T-helper 2 cell treated with Interferon-gamma antibody and Interleukin-4, amounts not matched to agents 5 μg/mL and 100 μg/mL, for 36 hours (primary cell): ENCODE data around the gene ZBTB48.
"Not testable (repeated sequence)": the region's sequence is repeated elsewhere in the genome, so short reads cannot be mapped to it uniquely, and the experiment has no call there.

Source experiments
- DNase-seq: peaks from one replicate; pipeline ENCODE4 v3.0.0; 2021; ENCODE audit warnings: low spot score
- H3K27ac Mint-ChIP-seq: one replicate; pipeline ENCODE4 v1.8.0; 2021; ENCODE audit warnings: mild to moderate bottlenecking, mixed read lengths
- H3K27me3 Mint-ChIP-seq: one replicate; pipeline ENCODE4 v1.8.0; 2021; ENCODE audit warnings: low read depth, mixed read lengths
- H3K36me3 Mint-ChIP-seq: one replicate; pipeline ENCODE4 v1.8.0; 2021; ENCODE audit warnings: low read depth, mixed read lengths
- H3K4me1 Mint-ChIP-seq: one replicate; pipeline ENCODE4 v1.8.0; 2021; ENCODE audit warnings: low read depth, mixed read lengths
- H3K4me3 Mint-ChIP-seq: one replicate; pipeline ENCODE4 v1.8.0; 2022; ENCODE audit warnings: mild to moderate bottlenecking, moderate library complexity, mixed read lengths
- H3K9me3 Mint-ChIP-seq: one replicate; pipeline ENCODE4 v1.8.0; 2021; ENCODE audit warnings: mixed read lengths

ZBTB48 gene

DNA sequence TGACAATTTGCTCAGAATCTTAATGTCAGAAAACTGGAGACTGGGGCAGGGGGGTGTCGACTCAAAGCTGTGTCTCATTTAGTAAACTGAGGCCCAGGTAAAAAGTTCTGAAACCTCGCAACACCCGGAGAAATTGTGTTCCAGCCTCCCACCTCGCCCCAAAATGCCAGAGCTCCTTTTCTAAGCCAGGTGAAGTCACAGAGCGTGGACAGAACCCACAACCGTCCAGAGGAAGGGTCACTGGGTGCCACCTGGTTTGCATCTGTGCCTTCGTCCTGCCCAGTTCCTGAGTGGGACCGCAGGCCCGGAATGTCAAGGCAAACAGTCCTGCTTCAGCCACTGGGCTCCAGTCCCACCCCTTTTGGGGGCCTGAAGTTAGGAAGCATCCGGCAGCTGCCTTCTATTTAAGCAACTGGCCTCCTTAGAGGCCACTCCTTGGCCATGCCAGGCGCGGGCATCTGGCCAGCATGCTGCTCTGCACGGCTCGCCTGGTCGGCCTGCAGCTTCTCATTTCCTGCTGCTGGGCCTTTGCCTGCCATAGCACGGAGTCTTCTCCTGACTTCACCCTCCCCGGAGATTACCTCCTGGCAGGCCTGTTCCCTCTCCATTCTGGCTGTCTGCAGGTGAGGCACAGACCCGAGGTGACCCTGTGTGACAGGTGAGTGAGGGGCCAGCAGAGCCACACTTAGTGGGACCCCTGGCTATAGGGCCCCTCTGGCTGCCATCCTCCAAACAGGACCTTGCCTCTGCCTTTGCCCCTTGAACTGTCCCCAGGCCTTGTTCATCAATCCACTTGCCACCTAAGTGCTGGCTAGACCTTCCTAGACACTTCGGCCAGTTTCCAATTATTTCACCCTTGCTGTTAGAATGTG, 24.7 kb upstream of the ZBTB48 start, which contains the start of gene TAS1R1:
Gene TAS1R1 (plus strand): TSS at position 401 of the 872 bp plus-strand sequence. CDS start 67 bp downstream, at position 468.
- no peak for DNase-seq
- peak within 1 kb of the TSS; percentile 73 for H3K4me3 Mint-ChIP-seq
- peaks cover 11% of the 10 kb centered on the region for H3K4me1 Mint-ChIP-seq
- H3K9me3 Mint-ChIP-seq = no peaks in the 10 kb centered on the region
- H3K27me3 Mint-ChIP-seq = no peaks in the 10 kb centered on the region
- H3K27ac Mint-ChIP-seq = peak within 1 kb of the TSS; percentile 3
- H3K36me3 Mint-ChIP-seq = peaks cover 6% of the 10 kb centered on the region

DNA sequence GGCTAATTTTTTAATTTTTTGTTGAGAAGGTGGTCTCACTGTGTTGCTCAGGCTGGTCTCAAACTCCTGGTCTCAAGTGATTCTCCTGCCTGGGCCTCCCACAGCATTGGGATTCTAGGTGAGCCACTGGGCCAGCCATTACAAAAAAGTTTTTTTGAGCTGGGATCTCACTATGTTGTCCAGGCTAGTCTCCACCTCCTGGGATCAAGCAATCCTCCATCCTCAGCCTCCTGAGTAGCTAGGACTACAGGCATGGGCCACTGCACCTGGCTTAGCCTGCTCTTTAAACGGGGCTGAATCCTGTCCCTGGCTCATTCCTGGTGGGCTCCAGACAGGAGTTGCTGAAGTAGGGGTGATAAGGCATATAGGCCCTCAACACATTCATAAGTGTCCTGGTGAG, 22.2 kb upstream of the ZBTB48 start:
- Mint-ChIP-seq H3K4me1 (peaks cover 6% of the 10 kb centered on the region), H3K27me3 (no peaks in the 10 kb centered on the region), H3K9me3 (no peaks in the 10 kb centered on the region), H3K27ac (no peak overlapping the region), H3K36me3 (peaks cover 2% of the 10 kb centered on the region), H3K4me3 (no peak overlapping the region)
- no peak for DNase-seq

DNA sequence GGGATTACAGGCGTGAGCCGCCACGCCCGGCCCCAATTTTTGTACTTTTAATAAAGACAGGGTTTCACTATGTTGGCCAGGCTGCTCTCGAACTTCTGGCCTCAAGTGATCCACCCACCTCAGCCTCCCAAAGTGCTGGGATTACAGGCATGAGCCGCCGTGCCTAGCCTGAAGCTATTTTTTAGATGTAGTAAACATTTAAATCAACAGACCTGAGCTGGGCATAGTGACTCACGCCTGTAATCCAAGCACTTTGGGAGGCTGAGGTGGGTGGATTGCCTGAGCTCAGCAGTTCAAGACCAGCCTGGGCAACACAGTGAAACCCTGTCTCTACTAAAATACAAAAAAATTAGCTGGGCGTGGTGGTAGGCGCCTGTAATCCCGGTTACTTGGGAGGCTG, 20.6 kb upstream of the ZBTB48 start:
- DNase-seq, H3K4me1 Mint-ChIP-seq, H3K27ac Mint-ChIP-seq, H3K27me3 Mint-ChIP-seq, H3K9me3 Mint-ChIP-seq, H3K4me3 Mint-ChIP-seq, H3K36me3 Mint-ChIP-seq: not testable (repeated sequence)

DNA sequence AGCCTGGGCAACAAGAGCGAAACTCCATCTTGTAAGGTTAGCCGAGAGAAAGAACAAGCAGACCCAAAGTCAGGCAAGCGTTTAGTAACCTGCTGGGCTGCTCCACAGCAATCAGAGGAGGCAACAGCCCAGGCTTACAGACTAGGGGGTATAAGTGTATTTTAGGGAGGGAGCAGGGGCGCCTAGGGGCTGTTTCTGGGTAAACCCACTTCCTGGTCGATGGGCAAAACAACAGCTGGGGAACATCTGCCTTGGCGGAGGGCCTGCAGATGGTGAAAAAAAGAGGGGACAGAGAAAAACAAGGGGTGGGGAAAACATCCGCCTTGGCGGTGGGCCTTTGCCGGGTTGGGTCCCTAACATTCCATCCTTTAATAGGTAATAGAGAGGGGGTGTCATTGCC, 19.5 kb upstream of the ZBTB48 start:
- no peaks in the 10 kb centered on the region for H3K9me3 Mint-ChIP-seq
- DNase-seq = no peak
- no peaks in the 10 kb centered on the region for H3K36me3 Mint-ChIP-seq
- H3K27me3 Mint-ChIP-seq = no peaks in the 10 kb centered on the region
- no peaks in the 10 kb centered on the region for H3K4me1 Mint-ChIP-seq
- H3K27ac Mint-ChIP-seq = no peak overlapping the region
- H3K4me3 Mint-ChIP-seq = no peak overlapping the region

DNA sequence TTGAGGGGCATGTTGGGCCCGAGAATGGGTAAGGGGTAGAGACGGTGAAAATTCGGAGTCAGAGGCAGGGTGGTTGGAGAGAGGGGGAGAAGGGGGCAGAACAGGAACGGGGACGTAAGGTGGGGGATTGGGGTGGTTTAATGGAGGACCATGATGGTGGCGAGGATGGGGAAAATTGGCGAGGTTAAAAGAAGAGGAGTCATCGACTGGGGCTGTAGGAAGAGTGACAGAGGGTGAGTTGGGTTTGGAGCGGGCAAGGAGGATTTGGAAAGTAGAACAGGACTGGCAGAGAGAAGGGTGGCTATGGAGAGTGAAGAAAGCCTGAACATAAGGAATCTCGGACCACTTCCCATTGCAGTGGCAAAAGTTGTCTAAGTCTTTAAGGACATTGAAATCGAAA, 10.8 kb upstream of the ZBTB48 start:
- H3K36me3 Mint-ChIP-seq = no peaks in the 10 kb centered on the region
- H3K27ac Mint-ChIP-seq = no peak overlapping the region
- no peaks in the 10 kb centered on the region for H3K9me3 Mint-ChIP-seq
- peaks cover 10% of the 10 kb centered on the region for H3K27me3 Mint-ChIP-seq
- H3K4me1 Mint-ChIP-seq = peaks cover 6% of the 10 kb centered on the region
- H3K4me3 Mint-ChIP-seq = no peak overlapping the region
- DNase-seq = no peak

DNA sequence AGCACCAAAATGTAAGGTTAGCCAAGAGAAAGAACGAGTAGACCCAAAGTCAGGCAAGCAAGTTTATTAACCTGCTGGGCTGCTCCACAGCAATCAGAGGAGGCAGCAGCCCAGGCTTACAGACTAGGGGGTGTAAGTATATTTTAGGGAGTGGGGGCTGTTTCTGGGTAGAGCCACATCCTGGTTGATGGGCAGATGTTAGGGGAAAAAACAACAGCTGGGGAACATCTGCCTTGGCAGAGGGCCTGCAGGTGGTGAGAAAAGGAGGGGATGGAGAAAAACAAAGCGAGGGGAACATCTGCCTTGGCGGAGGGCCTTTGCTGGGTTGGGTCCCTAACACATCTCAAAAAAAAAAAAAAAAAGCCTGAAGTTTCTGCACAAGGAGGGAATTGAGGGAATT, 9.7 kb upstream of the ZBTB48 start:
- no peak for DNase-seq
- no peak overlapping the region for H3K27ac Mint-ChIP-seq
- no peaks in the 10 kb centered on the region for H3K9me3 Mint-ChIP-seq
- H3K4me1 Mint-ChIP-seq = peaks cover 6% of the 10 kb centered on the region
- H3K27me3 Mint-ChIP-seq = peaks cover 10% of the 10 kb centered on the region
- no peak overlapping the region for H3K4me3 Mint-ChIP-seq
- no peaks in the 10 kb centered on the region for H3K36me3 Mint-ChIP-seq

DNA sequence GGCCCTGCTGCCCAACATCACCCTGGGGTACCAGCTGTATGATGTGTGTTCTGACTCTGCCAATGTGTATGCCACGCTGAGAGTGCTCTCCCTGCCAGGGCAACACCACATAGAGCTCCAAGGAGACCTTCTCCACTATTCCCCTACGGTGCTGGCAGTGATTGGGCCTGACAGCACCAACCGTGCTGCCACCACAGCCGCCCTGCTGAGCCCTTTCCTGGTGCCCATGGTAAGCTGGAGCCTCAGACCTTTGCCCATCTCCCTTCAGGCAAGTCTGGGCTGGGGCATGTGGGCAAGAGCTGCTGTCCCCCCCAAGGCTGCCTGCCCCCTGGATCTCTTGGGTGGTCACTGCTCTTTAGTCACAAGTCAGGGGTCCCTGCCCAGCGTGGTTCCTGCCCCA, 8.8 kb upstream of the ZBTB48 start:
- no peaks in the 10 kb centered on the region for H3K9me3 Mint-ChIP-seq

DNA sequence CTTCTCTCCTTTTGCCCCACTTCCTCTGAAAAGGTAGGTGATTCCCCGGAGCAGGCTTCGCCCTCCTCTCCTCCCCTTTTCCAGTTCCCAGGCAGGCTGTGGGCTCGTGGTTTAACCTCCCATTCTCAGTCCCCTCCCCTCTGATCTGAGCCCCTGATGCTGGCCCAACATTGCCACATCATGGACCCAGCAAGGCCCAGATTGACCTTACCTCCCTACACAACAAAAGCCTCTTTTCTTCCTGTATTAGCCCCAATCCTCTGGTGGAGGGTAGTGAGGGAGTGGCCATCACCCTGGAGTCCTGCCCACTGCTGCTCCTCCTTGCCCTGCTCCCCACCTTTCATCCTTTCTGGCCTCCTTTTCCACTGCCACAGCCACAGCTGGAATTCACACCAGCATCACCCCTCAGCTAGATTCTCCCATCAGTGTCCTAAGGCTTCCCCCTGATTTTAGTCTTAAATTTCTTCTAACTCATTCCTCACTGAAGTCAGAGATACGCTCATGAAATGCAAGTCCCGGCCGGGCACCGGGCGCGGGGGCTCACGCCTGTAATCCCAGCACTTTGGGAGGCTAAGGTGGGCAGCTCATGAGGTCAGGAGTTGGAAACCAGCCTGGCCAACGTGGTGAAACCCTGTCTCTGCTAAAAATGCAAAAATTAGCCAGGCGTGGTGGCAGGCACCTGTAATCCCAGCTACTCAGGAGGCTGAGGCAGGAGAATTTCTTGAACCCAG, 7.0 kb upstream of the ZBTB48 start:
- Mint-ChIP-seq H3K27ac (no peak overlapping the region), H3K9me3 (no peaks in the 10 kb centered on the region), H3K27me3 (peaks cover 10% of the 10 kb centered on the region), H3K36me3 (no peaks in the 10 kb centered on the region), H3K4me3 (no peak overlapping the region), H3K4me1 (peaks cover 6% of the 10 kb centered on the region)
- no peak for DNase-seq

More for the DNA sequence above, 8.8 kb upstream of the ZBTB48 start:
- Mint-ChIP-seq H3K27me3 (peaks cover 10% of the 10 kb centered on the region), H3K4me1 (peaks cover 6% of the 10 kb centered on the region), H3K36me3 (no peaks in the 10 kb centered on the region), H3K27ac (no peak overlapping the region), H3K4me3 (no peak overlapping the region)
- no peak for DNase-seq

DNA sequence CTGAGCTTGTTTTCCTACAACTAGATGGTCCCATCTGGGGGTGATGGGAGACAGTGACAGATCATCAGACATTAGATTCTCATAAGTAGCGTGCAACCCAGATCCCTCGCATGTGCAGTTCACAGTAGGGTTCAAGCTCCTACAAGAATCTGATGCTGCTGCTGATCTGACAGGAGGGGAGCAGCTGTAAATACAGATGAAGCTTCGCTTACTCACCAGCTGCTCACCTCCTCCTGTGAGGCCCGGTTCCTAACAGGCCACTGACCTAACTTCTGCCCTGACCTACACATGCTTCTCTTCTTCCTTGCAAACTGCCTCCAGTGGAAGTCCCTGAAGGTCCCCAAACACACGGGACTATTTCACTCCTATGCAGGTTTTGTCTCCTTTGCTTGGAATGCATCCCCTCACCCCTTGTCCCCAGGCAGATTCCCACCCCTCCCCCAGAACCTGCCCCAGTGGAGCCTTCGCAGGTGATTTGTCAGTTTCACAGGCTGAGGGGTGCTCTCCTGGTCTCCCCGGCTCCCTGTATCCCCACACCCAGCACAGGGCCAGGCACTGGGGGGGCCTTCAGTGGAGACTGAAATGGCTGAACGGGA, 5.7 kb upstream of the ZBTB48 start:
- Mint-ChIP-seq H3K27me3 (peaks cover 6% of the 10 kb centered on the region), H3K4me1 (peaks cover 6% of the 10 kb centered on the region), H3K36me3 (no peaks in the 10 kb centered on the region), H3K27ac (no peak overlapping the region), H3K9me3 (no peaks in the 10 kb centered on the region), H3K4me3 (no peak overlapping the region)
- no peak for DNase-seq

DNA sequence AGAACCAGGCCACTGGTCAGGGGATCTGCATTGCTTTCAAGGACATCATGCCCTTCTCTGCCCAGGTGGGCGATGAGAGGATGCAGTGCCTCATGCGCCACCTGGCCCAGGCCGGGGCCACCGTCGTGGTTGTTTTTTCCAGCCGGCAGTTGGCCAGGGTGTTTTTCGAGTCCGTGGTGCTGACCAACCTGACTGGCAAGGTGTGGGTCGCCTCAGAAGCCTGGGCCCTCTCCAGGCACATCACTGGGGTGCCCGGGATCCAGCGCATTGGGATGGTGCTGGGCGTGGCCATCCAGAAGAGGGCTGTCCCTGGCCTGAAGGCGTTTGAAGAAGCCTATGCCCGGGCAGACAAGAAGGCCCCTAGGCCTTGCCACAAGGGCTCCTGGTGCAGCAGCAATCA, 5.0 kb upstream of the ZBTB48 start:
- Mint-ChIP-seq H3K9me3 (no peaks in the 10 kb centered on the region), H3K36me3 (no peaks in the 10 kb centered on the region), H3K27ac (no peak overlapping the region), H3K4me1 (peaks cover 10% of the 10 kb centered on the region), H3K27me3 (peaks cover 3% of the 10 kb centered on the region), H3K4me3 (no peak overlapping the region)
- no peak for DNase-seq

DNA sequence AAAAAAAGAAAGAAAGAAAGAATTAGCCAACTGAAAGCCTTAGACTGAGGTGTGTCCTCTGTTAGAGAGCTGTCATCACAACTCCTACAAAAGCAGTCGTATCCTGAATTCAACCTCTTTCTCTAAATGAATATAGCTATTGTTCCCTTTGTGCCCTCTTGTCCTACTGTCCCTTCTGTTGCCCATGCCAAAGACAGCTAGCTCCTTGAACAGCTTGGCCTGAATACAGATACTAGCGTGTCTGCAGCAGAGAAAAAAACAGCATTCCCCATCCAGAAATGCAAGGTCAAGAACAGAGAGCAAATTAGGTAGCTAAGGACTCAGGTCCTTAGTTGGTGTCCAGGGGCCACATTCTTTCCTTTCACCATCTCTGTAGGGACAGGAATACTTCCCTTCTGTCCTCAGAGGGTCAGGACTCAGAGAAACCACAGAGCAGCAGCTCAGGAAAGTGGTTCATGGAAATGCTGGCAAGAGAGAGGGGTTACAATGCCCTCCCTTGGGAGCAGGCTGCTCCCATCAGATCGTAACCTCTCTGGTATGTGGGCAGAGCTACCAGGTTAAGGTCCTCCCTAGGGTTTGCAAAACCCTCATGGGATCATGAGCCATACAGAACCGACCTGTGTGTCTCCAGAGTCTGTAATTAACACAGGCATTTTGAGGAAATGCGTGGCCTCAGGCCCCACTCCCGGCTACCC, 1.8 kb upstream of the ZBTB48 start:
- peaks cover 2% of the 10 kb centered on the region for H3K36me3 Mint-ChIP-seq
- H3K4me3 Mint-ChIP-seq = no peak overlapping the region
- H3K9me3 Mint-ChIP-seq = no peaks in the 10 kb centered on the region
- no peak overlapping the region for H3K27ac Mint-ChIP-seq
- H3K4me1 Mint-ChIP-seq = peaks cover 26% of the 10 kb centered on the region
- DNase-seq = no peak
- no peaks in the 10 kb centered on the region for H3K27me3 Mint-ChIP-seq

DNA sequence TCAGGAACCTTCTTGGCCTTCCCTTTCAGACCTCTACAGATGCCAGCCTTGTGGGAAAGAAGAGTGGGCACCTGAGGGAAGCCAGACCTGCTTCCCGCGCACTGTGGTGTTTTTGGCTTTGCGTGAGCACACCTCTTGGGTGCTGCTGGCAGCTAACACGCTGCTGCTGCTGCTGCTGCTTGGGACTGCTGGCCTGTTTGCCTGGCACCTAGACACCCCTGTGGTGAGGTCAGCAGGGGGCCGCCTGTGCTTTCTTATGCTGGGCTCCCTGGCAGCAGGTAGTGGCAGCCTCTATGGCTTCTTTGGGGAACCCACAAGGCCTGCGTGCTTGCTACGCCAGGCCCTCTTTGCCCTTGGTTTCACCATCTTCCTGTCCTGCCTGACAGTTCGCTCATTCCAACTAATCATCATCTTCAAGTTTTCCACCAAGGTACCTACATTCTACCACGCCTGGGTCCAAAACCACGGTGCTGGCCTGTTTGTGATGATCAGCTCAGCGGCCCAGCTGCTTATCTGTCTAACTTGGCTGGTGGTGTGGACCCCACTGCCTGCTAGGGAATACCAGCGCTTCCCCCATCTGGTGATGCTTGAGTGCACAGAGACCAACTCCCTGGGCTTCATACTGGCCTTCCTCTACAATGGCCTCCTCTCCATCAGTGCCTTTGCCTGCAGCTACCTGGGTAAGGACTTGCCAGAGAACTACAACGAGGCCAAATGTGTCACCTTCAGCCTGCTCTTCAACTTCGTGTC, 995 bp upstream of the ZBTB48 start:
- H3K27me3 Mint-ChIP-seq = no peaks in the 10 kb centered on the region
- H3K36me3 Mint-ChIP-seq = peaks cover 2% of the 10 kb centered on the region
- H3K4me3 Mint-ChIP-seq = peak overlapping the region; percentile 97
- peak overlapping the region; percentile 99 for H3K27ac Mint-ChIP-seq
- H3K4me1 Mint-ChIP-seq = peaks cover 26% of the 10 kb centered on the region
- no peak for DNase-seq
- no peaks in the 10 kb centered on the region for H3K9me3 Mint-ChIP-seq

DNA sequence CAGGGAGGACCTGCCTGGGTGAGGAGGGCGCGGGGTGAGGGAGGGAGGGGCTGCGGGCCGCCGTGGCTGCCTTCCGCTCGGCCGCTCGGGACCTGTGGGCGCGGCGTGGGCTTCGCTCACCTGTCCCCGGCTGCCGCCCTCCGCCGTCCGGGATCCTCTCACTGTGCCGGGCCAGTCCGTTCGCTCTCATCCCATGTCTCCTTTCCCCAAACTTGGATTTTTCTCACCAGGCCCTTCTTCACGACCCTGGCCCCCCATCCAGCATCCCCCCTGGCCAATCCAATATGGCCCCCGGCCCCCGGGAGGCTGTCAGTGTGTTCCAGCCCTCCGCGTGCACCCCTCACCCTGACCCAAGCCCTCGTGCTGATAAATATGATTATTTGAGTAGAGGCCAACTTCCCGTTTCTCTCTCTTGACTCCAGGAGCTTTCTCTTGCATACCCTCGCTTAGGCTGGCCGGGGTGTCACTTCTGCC, 362 bp downstream of the ZBTB48 start:
- peaks cover 2% of the 10 kb centered on the region for H3K36me3 Mint-ChIP-seq
- no peaks in the 10 kb centered on the region for H3K27me3 Mint-ChIP-seq
- no peak for DNase-seq
- H3K4me3 Mint-ChIP-seq = peak overlapping the region; percentile 97
- peaks cover 30% of the 10 kb centered on the region for H3K4me1 Mint-ChIP-seq
- H3K9me3 Mint-ChIP-seq = no peaks in the 10 kb centered on the region
- H3K27ac Mint-ChIP-seq = peak overlapping the region; percentile 99
